Activated T-helper 1 cell treated with Interleukin-2 at 50 U/mL for 16 hours (primary cell): ENCODE results near the gene WDR1.
A peak's percentile ranks its signal among the peaks of the same experiment; 100 is the strongest.
"Not testable (repeated sequence)": the region's sequence is repeated elsewhere in the genome, so short reads cannot be mapped to it uniquely, and the experiment has no call there.

Experiments
- DNase-seq: peaks from one replicate; pipeline ENCODE4 v3.0.0-alpha.2; 2020; ENCODE audit warnings: low read depth

WDR1 gene

DNA sequence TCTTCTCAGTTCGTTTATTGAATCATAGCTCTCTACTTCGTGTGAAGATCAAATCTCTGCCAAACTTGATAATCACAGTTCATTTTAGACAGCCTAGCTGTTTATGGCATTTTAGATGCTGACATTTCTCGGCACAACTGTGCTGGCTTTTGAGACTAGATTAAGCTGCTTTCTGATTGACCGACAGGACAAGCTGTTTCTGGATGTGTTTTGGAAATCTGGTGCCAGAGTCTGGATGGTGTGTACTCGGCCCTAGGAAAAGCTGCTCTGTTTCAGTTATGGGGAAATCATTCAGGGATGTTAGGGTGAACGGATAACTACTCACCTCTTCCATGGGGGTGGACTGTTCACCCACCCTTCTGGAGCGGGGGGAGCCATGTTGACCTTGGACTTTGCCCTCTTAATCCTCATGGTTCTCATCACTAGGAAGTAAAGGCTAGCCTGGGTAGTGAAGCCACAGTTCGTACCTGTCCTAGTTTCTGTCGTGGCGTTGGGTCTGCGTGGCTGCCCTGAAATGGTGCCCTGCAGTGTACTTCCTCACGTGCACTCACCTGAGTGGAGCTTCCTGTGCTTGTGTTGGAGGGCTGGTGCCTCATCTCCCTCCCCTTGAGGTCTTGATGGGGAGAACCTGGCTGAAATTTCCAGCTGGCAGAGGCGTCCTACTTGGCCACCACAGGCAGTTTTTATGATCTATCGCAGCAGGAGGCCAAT, 13.7 kb upstream of the WDR1 start:
- no peak for DNase-seq

DNA sequence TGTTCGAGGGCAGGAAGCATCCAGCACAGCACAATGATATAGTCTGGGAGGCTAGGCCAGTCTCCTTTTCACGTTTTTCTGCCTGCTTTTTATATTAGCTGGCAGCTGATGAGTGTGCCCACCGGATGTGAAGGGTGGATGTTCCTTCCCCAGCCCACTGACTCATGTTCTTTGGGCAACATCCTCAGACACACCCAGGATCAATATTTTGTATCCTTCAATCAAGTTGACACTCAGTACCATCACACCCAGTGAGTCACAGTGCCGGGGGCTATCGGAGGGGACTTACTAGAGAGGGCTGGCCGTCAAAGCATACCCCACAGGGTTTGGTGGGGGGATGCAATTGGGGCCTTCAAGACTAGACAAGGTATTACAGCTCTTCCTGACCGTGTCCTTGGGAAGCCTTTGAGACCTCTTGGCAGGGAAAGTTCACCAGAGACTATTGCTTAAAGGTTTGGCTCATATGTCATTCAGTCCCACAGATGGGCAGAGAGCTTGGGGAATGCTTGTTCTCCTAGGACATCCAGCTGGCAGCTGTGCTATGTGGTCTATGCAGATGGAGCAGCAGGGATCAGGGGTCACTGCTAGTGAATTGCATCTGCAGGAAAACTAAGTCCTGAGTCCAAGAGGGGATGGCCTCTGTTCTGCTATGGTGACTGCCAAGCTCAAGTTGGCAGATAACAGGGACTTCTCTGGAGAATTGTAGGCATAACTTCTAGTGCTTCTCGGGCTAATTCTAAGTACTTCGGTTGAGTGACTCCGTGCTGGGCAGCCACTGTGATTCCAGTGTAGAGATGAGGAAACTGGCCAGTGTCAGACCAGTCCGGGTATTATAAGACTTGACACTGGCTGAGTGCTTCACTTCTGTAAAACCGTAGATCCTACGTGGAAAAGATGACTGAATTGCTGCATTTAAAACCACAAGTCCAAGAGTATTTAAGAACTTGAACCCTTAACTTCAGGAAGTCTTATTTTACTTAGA, 12.9 kb upstream of the WDR1 start:
- DNase-seq = no peak

DNA sequence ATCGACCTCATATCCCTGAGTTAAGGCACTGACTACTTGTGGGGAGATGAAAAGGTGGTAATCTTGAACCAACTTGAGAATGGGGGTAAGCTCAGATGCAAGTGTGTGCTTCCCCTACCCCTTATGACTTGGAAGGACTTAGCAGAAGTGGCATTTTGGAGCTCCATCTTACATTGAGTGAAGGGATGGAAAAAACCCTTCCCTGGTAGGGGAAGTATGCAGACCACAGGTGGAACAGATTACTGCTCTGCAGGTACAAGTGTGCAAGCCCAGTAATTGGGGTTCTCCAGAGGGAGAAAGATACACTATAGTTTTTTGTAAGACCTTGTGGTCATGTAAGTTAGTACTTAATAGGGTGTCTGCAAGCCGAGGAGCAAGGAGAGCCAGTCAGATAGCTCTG, 12.2 kb upstream of the WDR1 start:
- DNase-seq = no peak

DNA sequence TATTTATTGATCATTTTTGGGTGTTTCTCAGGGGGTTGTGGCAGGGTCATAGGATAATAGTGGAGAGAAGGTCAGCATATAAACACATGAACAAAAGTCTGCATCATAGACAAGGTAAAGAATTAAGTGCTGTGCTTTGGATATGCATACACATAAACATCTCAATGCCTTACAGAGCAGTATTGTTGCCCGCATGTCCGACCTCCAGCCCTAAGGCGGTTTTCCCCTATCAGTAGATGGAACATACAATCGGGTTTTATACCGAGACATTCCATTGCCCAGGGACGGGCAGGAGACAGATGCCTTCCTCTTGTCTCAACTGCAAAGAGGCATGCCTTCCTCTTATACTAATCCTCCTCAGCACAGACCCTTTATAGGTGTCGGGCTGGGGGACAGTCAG, 10.9 kb upstream of the WDR1 start:
- not testable (repeated sequence) for DNase-seq

DNA sequence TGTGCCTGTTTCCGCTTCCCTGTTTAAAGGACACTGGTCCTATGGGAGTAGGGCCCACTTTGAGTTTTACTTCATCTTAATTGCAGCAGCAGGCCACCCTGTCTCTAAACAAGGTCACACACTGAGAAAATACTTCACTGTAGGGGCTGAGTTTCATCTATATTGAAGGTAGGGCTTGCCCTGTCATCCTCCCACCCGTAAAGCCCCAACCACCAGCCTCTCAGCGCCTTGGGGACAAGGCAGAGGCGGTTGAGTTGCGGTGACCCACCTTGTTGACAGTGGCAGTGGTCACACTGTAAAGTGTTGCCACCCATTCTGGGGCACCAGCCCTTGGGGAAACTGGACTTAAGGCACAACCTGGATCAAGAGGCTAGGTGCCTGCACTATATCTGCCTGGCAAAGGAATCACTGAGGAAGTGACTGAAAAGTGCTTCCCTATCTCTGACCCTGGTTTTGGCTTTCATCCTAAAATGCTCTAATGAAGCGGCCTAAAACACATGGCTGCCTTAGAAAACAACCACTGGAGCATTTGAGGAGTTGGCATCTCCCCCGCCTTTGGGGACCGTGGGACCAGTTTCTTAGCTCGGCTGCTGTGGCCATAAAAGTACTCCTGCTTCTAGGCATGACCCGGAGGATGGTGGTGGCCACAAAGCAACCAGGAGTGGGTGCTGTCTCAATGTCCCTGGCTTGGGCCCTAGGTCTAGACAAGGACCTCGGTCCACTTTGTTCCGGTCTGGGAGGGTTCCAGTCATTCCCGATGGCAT, 7.8 kb upstream of the WDR1 start:
- DNase-seq = no peak

DNA sequence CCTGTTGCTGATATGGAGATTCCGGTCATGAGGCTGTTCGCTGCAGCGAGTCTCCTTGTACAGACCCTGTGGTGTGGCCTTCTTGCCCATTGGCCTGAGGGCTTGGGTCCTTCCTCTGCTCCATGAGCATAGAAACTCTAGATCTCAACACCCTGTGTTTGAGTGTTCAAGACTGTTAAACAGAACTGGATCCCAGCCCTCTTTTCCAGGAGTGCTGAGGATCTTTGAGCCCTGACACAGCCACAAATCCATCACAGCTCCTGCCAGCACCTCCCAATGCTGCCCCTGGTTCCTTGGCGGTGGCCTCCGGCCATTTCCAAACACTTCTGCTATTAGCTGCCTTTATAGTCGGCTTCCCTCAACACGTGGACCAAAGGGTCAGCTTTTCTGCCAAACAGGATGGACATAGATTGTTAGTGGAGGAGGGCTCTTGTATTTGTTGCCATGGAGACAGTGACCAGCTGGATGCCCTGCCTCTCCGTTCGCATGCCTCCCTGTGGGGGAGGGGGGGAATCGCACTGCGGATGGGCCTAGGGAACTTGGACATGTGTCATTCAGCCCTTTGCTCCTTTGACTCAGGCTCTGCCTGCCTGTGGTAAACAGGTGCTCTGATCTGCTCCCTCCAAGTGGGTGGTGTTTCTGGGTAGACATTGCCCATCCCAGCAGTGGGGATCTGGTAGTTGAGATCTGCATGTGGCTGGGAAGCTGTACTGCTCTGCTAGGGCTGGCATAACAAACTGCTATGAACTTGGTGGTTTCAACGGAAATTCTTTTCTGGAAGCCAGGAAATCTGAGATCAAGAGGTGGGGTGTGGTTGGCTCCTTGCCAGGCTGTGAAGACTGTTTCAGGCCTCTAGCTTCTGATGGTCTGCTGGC, 6.9 kb upstream of the WDR1 start:
- no peak for DNase-seq

DNA sequence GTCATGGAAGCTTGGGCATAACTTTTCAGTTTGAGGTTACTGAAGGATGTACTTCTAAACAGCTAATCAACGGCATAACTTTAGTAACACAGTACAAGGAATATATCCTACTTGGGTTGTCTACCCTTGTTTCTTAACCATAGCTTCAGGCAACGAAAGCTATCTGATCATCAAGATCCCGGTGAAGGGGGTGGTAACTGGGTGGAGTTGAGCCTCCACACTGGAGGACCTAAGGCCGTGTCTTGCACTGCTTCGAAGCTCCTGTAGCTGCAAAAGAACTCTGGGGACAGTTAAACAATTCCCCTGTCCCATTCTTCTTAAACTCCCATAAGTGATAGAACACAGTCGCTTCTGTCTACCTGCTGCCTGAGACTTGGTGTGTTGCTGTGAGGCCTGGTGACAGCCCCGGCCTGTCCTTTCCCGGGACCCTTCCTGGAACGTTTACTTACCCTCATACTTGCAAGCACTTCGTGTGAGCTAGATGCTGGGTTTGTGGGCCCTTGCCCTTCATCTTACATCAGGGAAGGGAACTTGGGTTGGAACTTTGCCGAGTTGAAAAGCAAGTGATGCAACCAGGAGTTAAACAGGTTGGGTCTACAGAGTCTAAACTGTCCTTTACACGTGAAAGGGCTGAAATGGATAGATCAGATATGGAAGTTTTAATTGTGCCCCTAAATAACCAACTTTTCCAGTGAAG, 5.8 kb upstream of the WDR1 start:
- DNase-seq = no peak

DNA sequence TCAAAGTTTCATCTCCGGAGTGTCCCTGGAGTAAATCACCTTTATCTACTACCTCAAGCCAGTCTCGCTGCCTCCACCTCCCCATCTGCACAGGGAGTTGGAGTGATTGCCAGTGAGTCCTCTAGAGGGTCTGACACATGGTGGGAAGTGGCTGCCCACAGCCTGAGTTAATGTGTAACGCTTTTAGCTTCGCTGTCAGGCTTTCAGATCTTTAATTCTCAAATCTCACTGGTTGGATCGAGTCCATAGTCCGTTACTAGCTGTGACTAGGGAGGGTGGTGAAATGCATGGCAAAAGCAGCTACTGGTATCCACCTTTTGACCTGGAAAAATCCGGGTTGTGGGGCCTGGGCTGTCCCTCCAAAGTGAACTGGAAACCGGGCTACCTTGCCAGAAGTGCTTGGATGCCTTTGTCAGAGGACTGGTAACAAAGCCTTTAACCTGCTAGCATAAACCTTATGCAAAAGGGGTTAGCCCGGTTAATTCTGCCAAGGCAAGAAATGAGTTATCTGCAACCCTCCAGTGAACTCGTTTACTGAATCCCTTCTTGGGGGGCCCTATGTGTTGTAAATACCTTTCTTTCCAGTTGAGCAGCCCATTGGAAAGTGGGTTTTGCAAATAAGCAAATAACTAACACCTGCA, 5.1 kb upstream of the WDR1 start:
- no peak for DNase-seq

DNA sequence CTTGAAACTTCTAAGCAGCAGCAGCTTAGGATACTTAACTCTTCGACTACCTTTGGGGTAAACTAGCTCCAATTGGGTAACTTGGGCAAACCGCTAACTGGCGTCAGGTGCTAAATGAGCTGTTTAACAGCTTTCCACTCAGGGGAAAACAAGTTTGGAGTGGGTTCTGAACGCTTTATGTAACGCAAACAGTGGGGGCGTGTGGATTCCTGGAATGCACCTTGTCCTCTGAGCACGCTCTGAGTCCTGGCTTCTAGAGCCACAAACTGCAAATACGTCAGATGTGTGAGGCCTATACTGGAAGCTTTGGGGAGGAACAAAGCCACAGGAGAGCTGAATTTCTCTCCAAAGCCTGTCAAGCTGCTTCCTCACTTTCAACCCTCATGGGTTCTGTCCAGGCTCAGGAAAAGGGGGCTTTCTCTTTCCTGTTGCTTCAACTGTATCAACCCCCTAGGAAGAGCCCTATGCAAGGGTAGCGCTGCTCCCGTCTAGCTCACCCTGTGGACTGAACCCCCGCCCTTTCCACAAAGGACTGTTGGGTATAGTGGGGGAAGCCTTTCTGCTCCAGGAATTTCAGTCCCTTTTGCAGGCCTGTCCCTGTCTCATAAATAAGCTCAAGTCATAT, 4.5 kb upstream of the WDR1 start:
- DNase-seq = no peak

DNA sequence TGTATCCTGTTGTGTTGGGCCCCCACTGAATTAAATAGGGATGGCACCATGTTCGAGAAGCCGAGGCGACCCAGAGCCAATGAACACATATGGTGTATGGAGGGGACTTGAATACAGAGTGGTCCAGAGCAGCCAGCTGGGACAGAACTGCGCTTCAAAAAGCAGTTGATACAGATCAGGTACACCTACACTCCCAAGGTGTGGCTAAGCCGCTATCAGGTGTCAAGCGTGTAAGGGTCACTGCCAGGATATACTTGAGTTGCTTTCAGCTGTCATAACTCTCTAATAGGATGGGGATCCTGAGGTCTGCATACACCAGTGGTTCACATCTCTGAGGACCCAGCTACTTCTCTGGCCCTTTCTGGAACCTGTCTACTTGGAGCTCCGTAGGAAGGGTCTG, 3.2 kb upstream of the WDR1 start:
- DNase-seq = no peak

DNA sequence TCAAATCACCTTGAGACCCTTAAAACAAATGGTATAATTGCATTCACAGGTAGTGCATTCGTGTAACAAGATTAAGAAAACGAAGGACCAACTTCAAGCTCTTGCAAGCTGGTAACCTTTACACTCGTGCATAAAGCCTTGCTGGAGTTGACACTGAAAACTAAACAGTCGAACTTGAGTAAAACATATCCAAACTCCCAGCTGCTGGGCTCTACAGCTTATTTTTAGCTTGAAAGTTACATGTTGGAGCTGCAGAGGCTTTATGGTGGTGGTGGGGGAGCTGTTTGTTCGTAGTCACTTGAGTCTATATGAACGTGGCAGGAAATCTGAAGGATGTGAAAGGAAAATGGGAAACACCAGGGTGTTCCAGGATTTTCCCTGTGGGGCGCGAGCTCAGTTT, 2.7 kb upstream of the WDR1 start:
- no peak for DNase-seq

DNA sequence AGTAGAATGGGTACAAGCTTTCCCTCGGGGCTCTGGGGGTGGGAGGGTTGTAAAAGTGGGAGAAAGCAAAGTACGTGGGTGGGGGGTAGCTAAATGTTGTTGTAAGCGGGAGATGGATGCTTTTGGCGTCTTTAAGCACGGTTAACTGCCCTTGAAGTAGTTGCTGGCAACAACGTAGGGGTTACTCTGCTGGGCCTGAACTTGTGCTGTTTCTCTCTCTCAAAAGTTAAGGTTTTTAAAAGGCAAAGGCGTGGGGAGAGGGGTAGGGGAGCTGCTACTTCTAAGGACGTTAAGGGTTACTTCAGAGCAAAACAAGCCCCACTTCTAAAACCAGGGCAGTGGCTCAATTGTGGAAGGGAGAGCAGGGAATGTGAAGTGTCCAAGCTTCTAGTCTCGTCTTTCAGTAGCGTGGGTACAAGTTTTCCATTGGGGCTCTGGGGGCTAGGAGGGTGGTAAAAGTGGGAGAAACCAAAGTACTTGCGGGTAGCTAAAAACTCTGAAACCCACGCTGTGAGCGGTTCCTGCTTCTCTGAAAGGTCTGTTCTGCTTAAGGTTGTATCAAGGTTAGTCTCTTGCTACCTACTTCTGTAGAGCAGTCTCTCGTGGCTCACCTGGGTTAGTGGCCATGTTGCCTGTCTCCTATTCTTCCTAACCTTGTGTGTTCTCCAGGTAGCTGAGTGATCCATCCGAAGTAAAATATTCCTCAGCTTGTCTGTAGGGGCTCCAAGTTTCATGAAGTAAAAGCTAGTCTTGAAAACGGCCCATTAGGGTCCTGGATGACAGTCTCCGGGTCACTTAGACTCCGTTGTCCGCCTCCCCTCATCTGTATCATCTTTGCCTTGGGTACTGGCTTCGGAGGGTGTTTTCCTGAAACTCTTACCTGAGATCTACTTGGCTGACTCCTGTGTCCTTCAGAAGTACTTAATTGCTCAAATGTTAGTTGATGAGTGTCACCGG, 1.7 kb upstream of the WDR1 start:
- no peak for DNase-seq

DNA sequence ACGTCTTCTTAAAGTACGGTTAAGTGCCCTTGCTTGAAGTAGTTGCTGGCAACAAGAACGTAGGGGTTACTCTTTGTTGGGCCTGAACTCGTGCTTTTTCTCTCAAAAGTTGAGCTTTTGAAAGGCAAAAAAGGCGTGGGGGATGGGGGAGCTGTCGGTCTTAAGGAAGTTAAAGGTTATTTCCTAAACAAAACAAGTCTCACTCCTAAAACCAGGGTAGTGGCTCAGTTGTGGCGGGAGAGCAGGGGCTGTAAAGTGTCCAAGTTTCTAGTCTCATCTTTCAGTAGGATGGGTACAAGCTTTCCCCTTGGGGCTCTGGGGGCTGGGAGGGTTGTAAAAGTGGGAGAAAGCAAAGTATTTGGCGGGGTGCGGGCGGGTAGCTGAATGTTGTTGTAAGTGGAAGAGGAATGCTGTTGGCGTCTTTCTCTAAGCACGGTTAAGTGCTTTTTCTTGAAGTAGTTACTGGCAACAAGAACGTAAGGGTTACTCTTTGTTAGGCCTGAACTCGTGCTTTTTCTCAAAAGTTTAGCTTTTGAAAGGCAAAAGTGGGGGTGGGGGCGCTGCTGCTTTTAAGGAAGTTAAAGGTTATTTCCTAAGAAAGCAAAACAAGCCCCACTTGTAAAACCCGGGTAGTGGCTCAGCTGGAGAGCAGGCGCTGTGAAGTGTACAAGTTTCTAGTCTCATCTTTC, 904 bp upstream of the WDR1 start:
- DNase-seq = no peak

DNA sequence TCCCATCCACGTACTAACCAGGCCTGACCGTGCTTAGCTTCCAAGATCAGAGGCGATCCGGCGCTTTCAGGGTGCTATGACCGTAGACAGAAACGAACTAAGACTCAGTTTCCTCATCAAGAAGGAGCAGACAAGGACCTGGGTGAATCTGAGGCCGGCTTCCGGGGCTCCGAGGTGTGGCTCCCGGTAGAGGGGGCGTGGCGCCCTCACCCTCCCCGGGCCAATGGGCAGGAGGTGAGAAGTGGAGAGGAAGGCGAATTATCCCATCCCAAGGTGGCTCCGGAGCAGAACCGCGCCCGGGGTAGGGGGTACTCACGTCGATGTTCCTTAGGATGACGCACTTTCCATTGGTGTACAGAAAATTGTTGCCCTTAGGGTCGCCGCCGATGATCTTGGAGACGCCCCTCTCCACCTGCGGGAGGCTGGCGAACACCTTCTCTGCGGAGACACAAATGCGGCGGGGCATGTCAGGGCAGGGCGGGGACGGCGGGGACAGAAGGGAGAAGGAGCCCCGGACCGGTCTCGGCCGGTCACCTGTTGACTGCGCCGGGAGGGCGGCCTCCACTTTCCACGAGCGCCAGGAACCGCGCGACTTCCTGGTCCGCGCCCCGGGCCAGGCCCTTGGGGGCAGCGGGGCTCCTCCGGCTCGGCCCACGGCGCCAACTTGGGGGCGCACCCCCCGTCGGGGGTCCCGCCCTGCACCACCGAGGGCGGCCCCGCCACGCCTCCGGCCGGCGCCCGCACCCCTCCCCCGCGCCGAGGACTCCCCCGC, 616 bp downstream of the WDR1 start:
- peak; percentile 64 for DNase-seq

DNA sequence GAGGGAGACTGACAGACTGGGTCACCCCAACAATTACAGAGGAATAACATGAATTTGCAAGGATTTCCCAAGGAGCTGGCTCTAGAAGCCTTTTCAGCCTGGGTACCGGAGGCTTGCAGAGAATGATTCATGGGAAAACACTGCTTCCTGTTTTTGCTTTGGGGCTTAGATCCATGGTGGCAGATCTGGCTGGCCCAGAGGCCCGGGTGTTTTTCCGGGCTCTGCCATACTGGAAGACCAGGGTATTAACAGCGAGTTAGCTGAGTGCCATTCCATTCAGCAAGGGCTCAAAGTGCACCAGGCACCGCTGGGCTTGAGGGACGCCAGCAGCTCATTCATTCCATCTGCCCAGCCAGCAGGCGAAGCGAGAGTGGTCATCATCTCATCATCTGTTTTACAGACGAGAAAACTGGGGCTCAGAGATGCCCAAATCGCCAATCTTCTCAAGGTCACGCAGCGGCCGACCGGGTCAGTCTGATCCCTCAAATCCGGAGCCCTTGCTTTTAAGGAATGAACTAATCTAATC, 1.3 kb downstream of the WDR1 start:
- no peak for DNase-seq

DNA sequence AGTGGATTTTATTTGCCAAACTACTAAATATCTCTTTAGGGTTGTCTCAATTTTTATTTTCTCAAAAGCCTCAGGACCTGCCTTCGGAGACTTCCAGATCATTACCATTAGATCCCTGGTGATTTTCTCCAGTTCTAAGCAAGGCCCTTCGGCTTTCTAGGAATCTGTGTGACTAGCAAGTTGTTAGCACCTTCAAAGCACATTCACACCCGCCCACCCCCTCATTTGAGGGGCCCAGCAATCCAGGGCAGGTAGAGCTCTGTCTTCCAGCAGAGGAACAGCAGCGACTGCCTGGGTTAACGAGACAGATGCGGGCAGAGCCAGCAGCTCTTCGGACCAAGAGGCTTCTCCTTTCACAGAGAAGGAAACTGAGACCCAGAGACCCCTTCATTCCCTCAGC, 2.0 kb downstream of the WDR1 start:
- DNase-seq = no peak

DNA sequence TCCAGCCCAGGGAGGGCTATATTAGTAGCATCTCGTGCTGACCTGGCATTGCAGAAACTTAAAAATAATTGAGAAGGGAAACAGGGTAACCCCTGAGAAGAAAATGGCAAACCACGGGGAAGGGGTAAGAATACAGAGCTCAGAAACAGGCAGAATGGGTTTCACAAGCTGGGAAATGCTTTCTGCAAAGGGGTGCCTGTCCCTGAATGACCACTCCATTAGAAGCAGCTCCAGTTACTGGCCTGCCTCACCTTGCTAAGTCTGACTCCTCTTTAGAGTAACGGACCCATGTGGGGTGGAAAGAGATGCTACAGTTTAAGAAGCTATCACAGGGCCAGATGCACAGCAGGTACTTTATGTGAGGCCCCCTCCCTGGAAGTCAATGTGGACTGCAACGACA, 2.5 kb downstream of the WDR1 start:
- DNase-seq = no peak
